ENCODE measurements around the gene PIWIL1.

- TF ChIP-seq POLR2A (IDR thresholded peaks at IDR 0.05): no peak
- TF ChIP-seq CTCF (IDR thresholded peaks at IDR 0.05): no peak
These were observed 19.6 kb downstream of the PIWIL1 start for GRCh38 chr12:130357241-130357640.
